WTC11 (cell line): ENCODE data around the gene NR3C1. TPM values are rescaled to one million over a fixed set of nuclear protein-coding genes. Genes with fewer than 3 reads are reported as not detected.

Experiments used
- ATAC-seq: fragments of 200-7000 bp; cut with Tn5 transposase; 2 replicates; pipeline ENCODE4 v1.10.0; 2021; ENCODE audit warnings: mild to moderate bottlenecking, moderate library complexity
- CTCF ChIA-PET: fragments of 300-600 bp; sonication (Branson Sonifier 250); formaldehyde crosslinking; loops from one replicate; lab custom pipeline; 2021; ENCODE audit warnings: antibody characterized with exemption; lab: Charles Lee
- POLR2A ChIA-PET: fragments of 350-600 bp; sonication (Branson Sonifier 250); formaldehyde crosslinking; loops from one replicate; lab custom pipeline; 2021; ENCODE audit warnings: antibody characterized with exemption; lab: Charles Lee
- DNase-seq: peaks from one replicate; pipeline ENCODE4 v3.0.0; 2021; ENCODE audit warnings: low spot score
- H3K27ac Mint-ChIP-seq: 2 replicates; pipeline ENCODE4 v1.8.0; 2021; ENCODE audit warnings: mixed read lengths
- H3K27me3 Mint-ChIP-seq: 2 replicates; pipeline ENCODE4 v1.8.0; 2021; ENCODE audit warnings: low read depth, mild to moderate bottlenecking, moderate library complexity, mixed read lengths
- H3K36me3 Mint-ChIP-seq: 2 replicates; pipeline ENCODE4 v1.8.0; 2021; ENCODE audit warnings: mixed read lengths
- H3K4me1 Mint-ChIP-seq: 2 replicates; pipeline ENCODE4 v1.8.0; 2022; ENCODE audit warnings: mixed read lengths
- H3K4me3 Mint-ChIP-seq: 2 replicates; pipeline ENCODE4 v1.8.0; 2021; ENCODE audit warnings: mild to moderate bottlenecking, moderate library complexity, mixed read lengths
- H3K9me3 Mint-ChIP-seq: 2 replicates; pipeline ENCODE4 v1.8.0; 2021; ENCODE audit warnings: mixed read lengths
- CREM ChIP-seq: sonication (generic); formaldehyde crosslinking; IDR thresholded peaks from 2 replicates; pipeline ENCODE4 v1.8.1; 2022; ENCODE audit warnings: mild to moderate bottlenecking, missing genetic modification reagents, moderate library complexity
- EMX1 ChIP-seq: fragments of 250-450 bp; sonication (Bioruptor Pico); IDR thresholded peaks from 2 replicates; pipeline ENCODE4 v1.8.0; 2021; ENCODE audit warnings: mild to moderate bottlenecking
- GTF2I ChIP-seq: fragments of 250-450 bp; sonication (Bioruptor Pico); conservative IDR thresholded peaks from 2 replicates; pipeline ENCODE4 v1.4.0; 2021; ENCODE audit warnings: mild to moderate bottlenecking
- IRF2 ChIP-seq: sonication (generic); formaldehyde crosslinking; IDR thresholded peaks from 2 replicates; pipeline ENCODE4 v1.8.0; 2022; ENCODE audit warnings: low read depth, missing genetic modification reagents, borderline replicate concordance
- MXD4 ChIP-seq: fragments of 250-450 bp; sonication (Bioruptor Pico); IDR thresholded peaks from 2 replicates; pipeline ENCODE4 v1.8.0; 2021; ENCODE audit warnings: mild to moderate bottlenecking, moderate library complexity, borderline replicate concordance
- MYBL2 ChIP-seq: sonication (generic); formaldehyde crosslinking; IDR thresholded peaks from 2 replicates; pipeline ENCODE4 v1.8.1; 2023; ENCODE audit warnings: mild to moderate bottlenecking, moderate library complexity, missing genetic modification reagents
- OVOL2 ChIP-seq: fragments of 250-450 bp; sonication (Bioruptor Pico); IDR thresholded peaks from 2 replicates; pipeline ENCODE4 v1.9.0; 2021; ENCODE audit warnings: mild to moderate bottlenecking, borderline replicate concordance
- PRRX2 ChIP-seq: fragments of 250-450 bp; sonication (Bioruptor Pico); IDR thresholded peaks from 2 replicates; pipeline ENCODE4 v1.8.0; 2021; ENCODE audit warnings: mild to moderate bottlenecking
- RORB ChIP-seq: fragments of 250-450 bp; sonication (Bioruptor Pico); IDR thresholded peaks from 2 replicates; pipeline ENCODE4 v1.9.0; 2021; ENCODE audit warnings: mild to moderate bottlenecking
- SMAD3 ChIP-seq: sonication (generic); formaldehyde crosslinking; IDR thresholded peaks from 2 replicates; pipeline ENCODE4 v1.8.0; 2022; ENCODE audit warnings: missing genetic modification reagents, mild to moderate bottlenecking, borderline replicate concordance
- SP1 ChIP-seq: sonication (generic); formaldehyde crosslinking; conservative IDR thresholded peaks from 2 replicates; pipeline ENCODE4 v1.8.1; 2022; ENCODE audit warnings: missing genetic modification reagents
- ZNF671 ChIP-seq: fragments of 250-450 bp; sonication (Bioruptor Pico); IDR thresholded peaks from 2 replicates; pipeline ENCODE4 v1.8.0; 2021; ENCODE audit warnings: mild to moderate bottlenecking
- total RNA-seq: library from RNA; stranded (reverse); gene quantifications from 3 replicates; pipeline ENCODE4 v1.2.3, GENCODE V29; 2021
- TF ChIP-seq, protein P1 (sequence below): sonication (generic); formaldehyde crosslinking; IDR thresholded peaks from 2 replicates; pipeline ENCODE4 v1.8.1; 2022; ENCODE audit warnings: mild to moderate bottlenecking, moderate library complexity, missing genetic modification reagents
- TF ChIP-seq, protein P2 (sequence below): sonication (generic); formaldehyde crosslinking; IDR thresholded peaks from 2 replicates; pipeline ENCODE4 v1.8.1; 2022; ENCODE audit warnings: low read depth, mild to moderate bottlenecking, moderate library complexity, missing genetic modification reagents, borderline replicate concordance
- TF ChIP-seq, protein P3 (sequence below): sonication (generic); formaldehyde crosslinking; IDR thresholded peaks from 2 replicates; pipeline ENCODE4 v1.8.1; 2023; ENCODE audit warnings: mild to moderate bottlenecking, missing genetic modification reagents, moderate library complexity
- TF ChIP-seq, protein P4 (sequence below): sonication (generic); formaldehyde crosslinking; IDR thresholded peaks from 2 replicates; pipeline ENCODE4 v1.8.0; 2022; ENCODE audit warnings: mild to moderate bottlenecking, missing genetic modification reagents
- TF ChIP-seq, protein P5 (sequence below): fragments of 250-450 bp; sonication (Bioruptor Pico); conservative IDR thresholded peaks from 2 replicates; pipeline ENCODE4 v1.9.0; 2021; ENCODE audit warnings: mild to moderate bottlenecking
- TF ChIP-seq, protein P6 (sequence below): sonication (generic); formaldehyde crosslinking; IDR thresholded peaks from 2 replicates; pipeline ENCODE4 v1.8.0; 2023; ENCODE audit warnings: missing genetic modification reagents, mild to moderate bottlenecking, borderline replicate concordance

The NR3C1 gene
- total RNA-seq, 1 experiment from 2014 or later = 15.0 TPM

DNA sequence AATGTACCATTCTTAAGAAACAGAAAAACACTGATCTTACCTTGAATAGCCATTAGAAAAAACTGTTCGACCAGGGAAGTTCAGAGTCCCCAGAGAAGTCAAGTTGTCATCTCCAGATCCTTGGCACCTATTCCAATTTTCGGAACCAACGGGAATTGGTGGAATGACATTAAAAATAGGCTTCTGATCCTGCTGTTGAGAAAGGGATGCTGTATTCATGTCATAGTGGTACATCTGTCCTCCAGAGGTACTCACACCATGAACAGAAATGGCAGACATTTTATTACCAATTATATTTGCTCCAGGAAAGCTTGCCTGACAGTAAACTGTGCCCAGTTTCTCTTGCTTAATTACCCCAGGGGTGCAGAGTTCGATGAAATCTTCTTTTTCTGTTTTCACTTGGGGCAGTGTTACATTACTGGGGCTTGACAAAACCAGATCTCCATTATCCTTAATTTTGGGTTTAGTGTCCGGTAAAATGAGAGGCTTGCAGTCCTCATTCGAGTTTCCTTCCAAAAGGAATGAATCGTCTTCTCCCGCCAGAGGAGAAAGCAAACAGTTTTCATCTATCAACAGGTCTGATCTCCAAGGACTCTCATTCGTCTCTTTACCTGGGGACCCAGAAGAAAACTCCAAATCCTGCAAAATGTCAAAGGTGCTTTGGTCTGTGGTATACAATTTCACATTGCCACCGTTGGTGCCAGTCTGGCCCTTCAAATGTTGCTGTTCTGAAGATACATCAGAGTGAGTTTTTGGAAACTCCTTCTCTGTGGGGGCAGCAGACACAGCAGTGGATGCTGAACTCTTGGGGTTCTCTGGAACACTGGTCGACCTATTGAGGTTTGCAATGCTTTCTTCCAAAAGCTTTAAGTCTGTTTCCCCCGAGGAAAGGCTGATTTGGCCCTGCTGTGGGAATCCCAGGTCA, 3.6 kb downstream of the NR3C1 start:
- Mint-ChIP-seq H3K4me1 (peaks cover 74% of the 10 kb centered on the region), H3K4me3 (no peak overlapping the region), H3K27ac (no peak overlapping the region), H3K36me3 (no peaks in the 10 kb centered on the region), H3K9me3 (no peaks in the 10 kb centered on the region), H3K27me3 (peaks cover 28% of the 10 kb centered on the region)
- DNase-seq (no peak), ATAC-seq (no peak)
- ChIA-PET POLR2A (no interaction called here), CTCF (interaction anchor here (1.0 kb wide), 1 partner anchor 190 kb away, joined by 3 read pairs; no protein-coding TSS in a partner anchor)
- TF ChIP-seq GTF2I (CRISPR knock-in tag) (no peak), OVOL2 (CRISPR knock-in tag) (no peak), SMAD3 (no peak)

DNA sequence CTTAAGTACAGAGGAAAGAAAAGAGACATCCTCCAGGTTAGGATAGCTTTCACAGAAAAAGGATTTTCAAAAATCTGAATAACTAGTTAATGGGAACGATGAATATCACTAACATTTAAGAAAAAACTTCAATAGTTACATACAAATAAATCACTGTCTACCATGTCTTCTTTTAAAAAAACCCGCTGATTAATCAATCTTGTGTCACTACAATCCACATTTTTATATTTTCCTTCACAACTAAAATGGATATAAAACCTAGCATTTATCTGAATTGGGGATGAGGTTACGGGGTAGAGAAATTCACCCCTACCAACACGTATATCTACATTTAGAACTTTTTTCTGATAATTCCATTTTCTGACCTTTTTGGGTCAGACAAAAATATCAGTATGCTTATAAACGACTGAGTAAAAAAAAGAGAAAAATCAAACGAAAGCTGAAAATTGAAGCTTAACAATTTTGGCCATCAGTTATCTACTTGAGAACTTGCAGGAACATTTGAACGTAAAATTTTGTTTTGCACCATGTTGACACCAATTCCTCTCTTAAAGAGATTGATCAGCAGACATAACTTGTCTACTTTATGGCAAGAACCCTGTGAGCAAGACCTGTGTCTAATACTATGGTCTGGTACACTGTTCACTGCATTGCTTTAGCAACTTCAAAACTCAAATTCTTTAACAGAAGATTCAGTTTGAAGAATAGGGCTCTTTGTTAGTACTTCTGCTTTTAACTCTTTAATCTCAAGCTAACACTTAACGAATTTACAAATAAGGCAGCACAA, 4.8 kb downstream of the NR3C1 start:
- Mint-ChIP-seq H3K4me1 (peaks cover 83% of the 10 kb centered on the region), H3K4me3 (peak overlapping the region; percentile 49), H3K27ac (no peak overlapping the region), H3K27me3 (peaks cover 28% of the 10 kb centered on the region), H3K9me3 (no peaks in the 10 kb centered on the region), H3K36me3 (no peaks in the 10 kb centered on the region)
- ATAC-seq (no peak), DNase-seq (no peak)
- ChIA-PET CTCF (no interaction called here), POLR2A (no interaction called here)
- no peak for TF ChIP-seq IRF2 (CRISPR knock-in tag)
- TF ChIP-seq, protein P1, sequence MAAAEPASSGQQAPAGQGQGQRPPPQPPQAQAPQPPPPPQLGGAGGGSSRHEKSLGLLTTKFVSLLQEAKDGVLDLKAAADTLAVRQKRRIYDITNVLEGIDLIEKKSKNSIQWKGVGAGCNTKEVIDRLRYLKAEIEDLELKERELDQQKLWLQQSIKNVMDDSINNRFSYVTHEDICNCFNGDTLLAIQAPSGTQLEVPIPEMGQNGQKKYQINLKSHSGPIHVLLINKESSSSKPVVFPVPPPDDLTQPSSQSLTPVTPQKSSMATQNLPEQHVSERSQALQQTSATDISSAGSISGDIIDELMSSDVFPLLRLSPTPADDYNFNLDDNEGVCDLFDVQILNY (CRISPR knock-in tag) = no peak
- TF ChIP-seq EMX1 (CRISPR knock-in tag) = no peak
- no peak for TF ChIP-seq GTF2I (CRISPR knock-in tag)
- TF ChIP-seq PRRX2 = no peak
- TF ChIP-seq, protein P2, sequence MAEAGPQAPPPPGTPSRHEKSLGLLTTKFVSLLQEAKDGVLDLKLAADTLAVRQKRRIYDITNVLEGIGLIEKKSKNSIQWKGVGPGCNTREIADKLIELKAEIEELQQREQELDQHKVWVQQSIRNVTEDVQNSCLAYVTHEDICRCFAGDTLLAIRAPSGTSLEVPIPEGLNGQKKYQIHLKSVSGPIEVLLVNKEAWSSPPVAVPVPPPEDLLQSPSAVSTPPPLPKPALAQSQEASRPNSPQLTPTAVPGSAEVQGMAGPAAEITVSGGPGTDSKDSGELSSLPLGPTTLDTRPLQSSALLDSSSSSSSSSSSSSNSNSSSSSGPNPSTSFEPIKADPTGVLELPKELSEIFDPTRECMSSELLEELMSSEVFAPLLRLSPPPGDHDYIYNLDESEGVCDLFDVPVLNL (CRISPR knock-in tag) = no peak
- TF ChIP-seq, protein P3, sequence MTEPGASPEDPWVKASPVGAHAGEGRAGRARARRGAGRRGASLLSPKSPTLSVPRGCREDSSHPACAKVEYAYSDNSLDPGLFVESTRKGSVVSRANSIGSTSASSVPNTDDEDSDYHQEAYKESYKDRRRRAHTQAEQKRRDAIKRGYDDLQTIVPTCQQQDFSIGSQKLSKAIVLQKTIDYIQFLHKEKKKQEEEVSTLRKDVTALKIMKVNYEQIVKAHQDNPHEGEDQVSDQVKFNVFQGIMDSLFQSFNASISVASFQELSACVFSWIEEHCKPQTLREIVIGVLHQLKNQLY (CRISPR knock-in tag) = no peak
- TF ChIP-seq, protein P4, sequence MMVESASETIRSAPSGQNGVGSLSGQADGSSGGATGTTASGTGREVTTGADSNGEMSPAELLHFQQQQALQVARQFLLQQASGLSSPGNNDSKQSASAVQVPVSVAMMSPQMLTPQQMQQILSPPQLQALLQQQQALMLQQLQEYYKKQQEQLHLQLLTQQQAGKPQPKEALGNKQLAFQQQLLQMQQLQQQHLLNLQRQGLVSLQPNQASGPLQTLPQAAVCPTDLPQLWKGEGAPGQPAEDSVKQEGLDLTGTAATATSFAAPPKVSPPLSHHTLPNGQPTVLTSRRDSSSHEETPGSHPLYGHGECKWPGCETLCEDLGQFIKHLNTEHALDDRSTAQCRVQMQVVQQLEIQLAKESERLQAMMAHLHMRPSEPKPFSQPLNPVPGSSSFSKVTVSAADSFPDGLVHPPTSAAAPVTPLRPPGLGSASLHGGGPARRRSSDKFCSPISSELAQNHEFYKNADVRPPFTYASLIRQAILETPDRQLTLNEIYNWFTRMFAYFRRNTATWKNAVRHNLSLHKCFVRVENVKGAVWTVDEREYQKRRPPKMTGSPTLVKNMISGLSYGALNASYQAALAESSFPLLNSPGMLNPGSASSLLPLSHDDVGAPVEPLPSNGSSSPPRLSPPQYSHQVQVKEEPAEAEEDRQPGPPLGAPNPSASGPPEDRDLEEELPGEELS (CRISPR knock-in tag) = no peak
- no peak for TF ChIP-seq MYBL2 (CRISPR knock-in tag)
- TF ChIP-seq MXD4 = no peak
- TF ChIP-seq, protein P5, sequence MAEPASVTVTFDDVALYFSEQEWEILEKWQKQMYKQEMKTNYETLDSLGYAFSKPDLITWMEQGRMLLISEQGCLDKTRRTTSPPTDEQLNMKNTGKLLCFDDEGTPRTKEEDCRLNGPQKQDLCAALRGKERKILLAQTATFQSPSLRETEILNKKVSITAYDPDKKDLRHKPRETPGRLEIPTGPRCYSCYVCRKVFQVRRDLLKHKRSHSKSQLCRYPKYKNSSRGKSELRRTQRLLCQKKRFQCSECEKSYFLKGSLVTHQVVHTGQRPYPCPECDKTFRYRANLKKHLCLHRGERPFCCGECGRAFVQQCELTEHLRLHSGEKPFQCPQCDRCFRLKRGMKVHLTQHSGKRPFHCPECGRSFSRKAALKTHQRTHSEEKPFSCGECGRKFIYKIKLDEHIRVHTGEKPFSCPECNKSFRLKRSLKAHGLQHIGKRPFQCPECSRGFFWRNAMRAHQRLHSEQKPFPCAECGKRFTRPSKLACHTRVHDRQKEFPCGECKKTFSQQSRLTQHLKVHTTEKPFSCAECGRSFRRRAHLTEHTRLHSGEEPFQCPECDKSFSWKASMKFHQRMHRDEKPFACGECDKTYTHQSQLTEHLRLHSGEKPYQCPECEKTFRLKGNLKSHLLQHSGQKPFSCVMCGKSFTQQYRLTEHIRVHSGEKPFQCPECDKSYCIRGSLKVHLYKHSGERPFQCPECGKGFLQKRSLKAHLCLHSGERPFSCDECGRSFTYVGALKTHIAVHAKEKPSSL (CRISPR knock-in tag) = no peak
- TF ChIP-seq CREM (CRISPR knock-in tag) = no peak
- TF ChIP-seq RORB (CRISPR knock-in tag) = no peak
- no peak for TF ChIP-seq ZNF671 (CRISPR knock-in tag)
- no peak for TF ChIP-seq SP1 (CRISPR knock-in tag)
- TF ChIP-seq, protein P6, sequence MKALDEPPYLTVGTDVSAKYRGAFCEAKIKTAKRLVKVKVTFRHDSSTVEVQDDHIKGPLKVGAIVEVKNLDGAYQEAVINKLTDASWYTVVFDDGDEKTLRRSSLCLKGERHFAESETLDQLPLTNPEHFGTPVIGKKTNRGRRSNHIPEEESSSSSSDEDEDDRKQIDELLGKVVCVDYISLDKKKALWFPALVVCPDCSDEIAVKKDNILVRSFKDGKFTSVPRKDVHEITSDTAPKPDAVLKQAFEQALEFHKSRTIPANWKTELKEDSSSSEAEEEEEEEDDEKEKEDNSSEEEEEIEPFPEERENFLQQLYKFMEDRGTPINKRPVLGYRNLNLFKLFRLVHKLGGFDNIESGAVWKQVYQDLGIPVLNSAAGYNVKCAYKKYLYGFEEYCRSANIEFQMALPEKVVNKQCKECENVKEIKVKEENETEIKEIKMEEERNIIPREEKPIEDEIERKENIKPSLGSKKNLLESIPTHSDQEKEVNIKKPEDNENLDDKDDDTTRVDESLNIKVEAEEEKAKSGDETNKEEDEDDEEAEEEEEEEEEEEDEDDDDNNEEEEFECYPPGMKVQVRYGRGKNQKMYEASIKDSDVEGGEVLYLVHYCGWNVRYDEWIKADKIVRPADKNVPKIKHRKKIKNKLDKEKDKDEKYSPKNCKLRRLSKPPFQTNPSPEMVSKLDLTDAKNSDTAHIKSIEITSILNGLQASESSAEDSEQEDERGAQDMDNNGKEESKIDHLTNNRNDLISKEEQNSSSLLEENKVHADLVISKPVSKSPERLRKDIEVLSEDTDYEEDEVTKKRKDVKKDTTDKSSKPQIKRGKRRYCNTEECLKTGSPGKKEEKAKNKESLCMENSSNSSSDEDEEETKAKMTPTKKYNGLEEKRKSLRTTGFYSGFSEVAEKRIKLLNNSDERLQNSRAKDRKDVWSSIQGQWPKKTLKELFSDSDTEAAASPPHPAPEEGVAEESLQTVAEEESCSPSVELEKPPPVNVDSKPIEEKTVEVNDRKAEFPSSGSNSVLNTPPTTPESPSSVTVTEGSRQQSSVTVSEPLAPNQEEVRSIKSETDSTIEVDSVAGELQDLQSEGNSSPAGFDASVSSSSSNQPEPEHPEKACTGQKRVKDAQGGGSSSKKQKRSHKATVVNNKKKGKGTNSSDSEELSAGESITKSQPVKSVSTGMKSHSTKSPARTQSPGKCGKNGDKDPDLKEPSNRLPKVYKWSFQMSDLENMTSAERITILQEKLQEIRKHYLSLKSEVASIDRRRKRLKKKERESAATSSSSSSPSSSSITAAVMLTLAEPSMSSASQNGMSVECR (CRISPR knock-in tag) = no peak
